HG02678 (cell line): ENCODE data around the gene MYO1E.

Source experiments
- ATAC-seq: cut with Tn5 transposase; IDR thresholded peaks from one replicate; pipeline ENCODE4 v1.9.1; 2021; ENCODE audit warnings: mild to moderate bottlenecking, moderate library complexity; ENCODE audit not compliant: unreplicated experiment

Gene MYO1E

DNA sequence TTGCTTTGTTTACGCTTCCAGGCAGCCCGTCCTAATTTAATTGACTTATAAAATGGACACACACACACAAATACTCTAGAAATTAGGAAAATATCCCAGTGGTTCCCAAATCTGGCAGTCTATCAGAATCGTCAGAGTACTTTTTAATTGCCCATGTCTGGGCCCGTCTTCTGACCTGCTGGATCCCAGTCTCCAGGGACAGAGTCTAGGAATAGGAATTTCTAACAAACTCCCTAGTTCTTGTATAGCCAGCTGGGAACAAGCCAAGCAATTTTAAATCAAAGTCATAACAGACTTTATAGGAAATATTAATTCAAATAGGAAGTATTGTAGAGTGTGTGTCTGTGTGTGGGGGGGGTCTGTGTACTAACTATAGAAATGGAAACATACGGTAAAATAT is 132.6 kb downstream of the MYO1E start:
- no peak for ATAC-seq

DNA sequence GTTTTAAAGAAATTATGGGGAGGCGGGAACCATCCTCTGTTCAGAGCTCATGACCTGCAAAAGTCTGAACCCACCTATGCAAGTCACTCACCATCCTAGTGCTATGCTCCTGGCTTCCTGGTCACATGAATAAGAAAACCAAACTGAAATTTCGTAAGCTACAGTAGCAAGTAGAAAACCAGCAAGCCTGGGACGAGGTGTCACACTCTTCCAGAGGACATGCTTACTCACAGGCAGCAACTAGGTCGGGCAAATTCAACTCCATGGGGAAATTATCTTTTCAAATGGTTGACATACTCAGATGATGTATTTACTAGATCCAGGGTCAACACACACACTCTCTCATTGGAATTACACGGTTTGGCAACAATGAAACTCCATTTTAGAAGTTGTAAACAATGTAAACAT is 134.7 kb downstream of the MYO1E start:
- peak; percentile 56 for ATAC-seq

DNA sequence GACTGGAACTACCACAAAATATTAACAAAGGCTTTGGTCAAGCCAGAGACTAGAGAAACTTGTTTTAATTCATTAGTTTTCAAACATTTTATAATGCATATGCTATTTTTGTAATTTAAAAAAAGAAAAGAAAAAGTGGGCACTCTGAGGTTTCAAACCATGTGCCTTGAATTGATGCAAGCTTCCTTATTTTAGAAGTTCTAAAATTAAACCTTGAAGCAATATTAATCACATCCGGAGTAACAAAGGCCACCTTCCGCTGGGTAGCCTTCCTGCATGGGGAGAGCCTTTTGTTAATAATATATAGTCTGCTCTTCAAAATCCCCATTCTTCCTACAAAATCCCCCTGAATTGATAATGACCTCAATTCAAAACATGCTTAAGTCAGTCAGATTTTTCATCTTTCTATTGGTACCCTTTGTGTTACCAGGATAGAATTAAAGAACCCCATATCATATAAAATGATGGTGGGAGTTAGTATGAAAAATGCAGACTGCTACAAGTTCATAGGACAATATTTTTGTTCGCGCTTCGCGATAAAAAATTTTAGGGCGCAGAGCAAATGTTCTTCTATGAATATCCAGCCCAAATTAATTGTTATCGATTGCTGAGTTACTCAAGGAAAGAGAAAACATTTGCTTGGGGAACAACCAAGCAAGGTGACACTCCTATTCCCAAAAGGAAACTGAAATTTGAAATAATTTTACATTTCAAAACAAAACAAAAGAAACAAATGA is 135.4 kb downstream of the MYO1E start:
- peak; percentile 68 for ATAC-seq

DNA sequence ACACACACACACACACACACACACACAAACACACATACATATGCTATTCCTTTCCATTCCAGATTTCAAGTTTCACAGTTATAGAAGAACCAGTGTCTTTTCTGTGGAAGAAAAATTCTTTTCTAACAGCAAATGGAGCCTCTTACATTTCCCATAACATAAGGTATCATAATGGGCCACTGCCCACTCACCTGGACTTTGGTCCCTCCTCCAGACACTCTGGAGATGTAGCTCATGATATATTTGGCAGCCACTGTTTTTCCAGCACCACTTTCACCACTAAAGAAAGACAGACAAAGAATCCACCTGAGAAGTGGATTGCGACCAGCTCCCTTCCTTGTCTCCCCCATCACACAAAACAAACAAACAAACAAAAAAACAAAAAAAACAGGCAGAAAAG is 136.3 kb downstream of the MYO1E start:
- no peak for ATAC-seq

DNA sequence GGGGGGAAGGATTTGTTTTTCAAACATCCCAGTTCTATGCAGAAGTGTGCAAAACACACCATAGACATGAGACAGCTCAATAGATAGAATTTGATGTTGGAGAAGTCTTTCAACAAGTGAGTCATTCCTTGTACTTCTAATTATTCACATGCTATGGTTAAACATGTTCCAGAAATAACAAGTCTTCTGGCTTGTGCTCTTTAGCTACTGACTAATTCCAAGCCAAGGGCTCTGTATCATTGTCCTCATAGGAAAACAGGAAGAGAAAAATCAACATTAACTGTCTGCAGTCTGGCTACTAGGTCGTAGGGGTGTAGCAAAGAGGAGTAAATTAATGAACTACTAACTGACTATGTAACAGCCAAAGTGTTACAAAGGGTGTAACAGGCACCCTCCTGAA is 140.2 kb downstream of the MYO1E start:
- ATAC-seq, result no peak

DNA sequence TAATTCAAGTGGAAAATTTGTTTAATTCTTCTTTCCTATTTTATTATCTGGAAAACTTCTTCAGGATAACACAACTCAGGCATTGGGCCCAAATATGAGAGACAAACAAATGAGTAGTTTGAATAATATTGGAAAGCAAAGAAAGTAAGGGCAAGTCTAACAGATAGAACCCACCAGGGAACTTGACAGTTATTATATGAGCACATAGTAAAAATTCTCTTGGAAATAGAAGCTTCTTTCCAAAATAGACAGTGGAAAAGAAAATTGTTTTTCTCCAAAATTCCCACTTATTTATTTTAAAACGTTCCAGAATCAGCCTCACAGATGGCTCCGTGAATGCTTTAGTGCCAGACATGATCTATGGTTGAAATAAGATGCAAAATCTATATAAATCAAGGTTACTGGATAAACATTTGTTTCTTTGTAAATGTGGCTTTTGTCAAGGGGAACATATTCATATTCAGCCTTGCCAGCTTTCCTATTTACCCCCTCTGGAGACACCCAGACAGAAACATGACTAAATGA is 142.1 kb downstream of the MYO1E start:
- ATAC-seq, result no peak

DNA sequence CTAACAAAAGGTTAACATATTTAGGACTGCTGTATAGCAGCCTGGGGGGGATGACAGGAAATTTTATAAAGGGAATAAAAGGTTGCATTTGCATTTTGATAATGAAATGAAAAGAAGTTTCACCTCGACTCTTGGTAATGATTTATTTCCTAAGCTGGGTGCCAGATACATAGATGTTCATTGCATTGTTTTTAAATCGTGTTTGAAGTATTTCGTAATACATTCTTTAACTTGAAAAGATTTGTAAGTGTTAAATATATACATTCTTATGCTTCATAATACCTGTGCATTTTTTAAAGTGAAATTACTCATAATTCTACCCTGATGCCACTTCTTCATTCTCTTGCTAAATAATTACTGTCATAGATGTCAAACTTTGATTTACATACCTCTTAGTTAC is 143.2 kb downstream of the MYO1E start:
- ATAC-seq, result no peak

DNA sequence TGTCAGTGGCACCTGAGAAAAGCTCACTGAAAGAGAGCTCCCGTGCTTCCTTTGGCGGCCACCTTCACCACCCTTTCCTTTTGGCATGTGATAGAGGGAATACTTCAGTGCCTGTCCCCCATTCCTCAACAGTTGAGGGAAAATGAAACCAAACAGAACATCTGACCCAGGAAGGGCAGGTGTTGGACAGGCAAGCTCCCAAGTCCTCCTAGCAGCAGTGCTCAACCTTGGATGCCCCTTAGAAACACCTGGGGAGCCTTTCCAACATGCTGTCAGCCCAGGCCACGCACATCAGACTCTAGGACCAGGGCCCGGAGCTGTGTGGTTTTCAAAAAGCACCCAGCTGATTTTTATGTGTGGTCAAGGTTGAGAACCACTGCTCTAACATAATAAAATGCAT is 143.7 kb downstream of the MYO1E start:
- ATAC-seq, result no peak

DNA sequence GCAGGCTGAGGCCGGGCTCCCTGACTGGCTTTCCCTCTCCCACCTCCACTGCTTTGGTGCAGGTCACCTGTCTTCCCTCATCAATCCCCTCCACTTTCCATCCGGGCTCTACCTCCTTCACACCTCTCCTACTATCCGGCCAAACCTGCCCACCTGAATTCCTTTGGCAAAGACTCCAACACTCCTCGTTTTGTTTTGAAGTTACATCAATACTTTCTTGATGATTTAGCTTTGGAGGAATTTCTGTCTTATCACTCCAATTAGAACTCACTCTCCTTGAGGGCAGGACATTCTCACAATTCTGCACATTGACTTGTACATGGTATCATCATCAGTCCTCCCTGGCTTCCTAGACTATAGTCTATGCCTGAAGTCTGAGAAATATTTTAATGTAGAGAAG is 145.7 kb downstream of the MYO1E start:
- ATAC-seq, result no peak

DNA sequence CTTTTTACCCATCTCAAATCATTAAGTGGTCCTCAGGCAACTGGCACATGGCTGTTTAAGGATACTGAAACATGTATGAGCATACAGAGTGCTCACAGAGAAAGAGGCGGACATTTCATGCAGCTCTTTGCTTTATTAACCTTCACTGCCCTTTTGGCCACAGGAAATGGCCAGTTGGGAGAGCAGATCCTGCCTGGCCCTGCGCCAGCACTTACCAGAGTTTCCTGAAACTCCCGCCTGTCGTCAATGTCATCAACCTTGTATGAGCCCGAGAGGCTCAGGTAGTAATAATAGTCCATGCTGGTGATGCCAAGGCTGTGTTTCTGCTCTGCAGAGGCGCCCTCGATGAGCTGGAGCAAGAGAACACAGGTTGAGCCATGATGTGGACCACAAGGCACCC is 148.2 kb downstream of the MYO1E start:
- no peak for ATAC-seq

DNA sequence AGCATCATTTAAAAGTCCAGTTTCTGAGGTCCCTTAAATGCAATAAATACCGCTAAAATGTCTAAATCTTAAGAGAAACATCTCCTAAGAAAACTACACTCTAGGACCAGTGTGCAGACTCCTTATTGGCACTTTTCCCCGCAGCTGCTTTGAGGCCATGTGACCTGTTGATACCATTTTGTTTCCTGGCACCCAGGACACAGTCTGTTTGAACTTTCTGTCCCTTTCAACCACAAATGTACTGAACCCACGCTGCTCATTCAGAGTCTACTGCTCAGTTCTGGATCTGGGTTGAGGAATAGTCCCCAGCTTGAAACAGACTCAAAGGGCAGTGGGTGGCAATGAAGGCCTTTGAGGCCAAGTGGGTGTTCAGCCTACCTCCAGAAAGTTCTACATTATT is 148.9 kb downstream of the MYO1E start:
- ATAC-seq, result no peak

DNA sequence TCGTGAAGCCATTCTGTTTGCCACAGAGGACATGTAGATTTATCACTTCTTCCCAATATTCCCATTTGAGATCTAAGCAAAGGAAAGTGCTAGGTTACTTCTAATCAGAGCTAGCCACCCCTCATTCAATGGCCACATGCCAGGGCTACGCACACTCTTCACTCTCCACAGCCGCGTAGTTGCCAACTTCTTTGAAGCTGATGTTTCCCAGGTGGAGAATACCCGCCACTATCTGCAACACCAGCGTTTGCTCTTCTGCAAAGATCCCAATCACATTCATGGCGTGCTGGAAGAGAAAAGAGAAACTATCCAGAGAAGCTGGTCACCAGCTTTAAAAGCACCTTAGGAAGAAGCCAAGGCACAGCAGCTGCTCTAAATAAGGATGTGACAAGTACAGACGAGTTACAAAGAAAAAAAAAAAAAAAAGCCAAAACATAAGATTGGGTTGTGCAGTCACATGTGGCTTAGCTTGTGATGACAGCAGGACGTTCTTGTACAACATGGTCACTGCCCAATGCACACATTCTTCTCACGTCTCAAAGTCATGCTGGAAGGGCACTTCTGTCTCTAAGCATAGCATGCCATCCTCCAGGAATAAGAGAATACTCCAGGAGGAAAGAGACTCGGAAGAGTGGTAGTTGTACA is 149.6 kb downstream of the MYO1E start:
- no peak for ATAC-seq

DNA sequence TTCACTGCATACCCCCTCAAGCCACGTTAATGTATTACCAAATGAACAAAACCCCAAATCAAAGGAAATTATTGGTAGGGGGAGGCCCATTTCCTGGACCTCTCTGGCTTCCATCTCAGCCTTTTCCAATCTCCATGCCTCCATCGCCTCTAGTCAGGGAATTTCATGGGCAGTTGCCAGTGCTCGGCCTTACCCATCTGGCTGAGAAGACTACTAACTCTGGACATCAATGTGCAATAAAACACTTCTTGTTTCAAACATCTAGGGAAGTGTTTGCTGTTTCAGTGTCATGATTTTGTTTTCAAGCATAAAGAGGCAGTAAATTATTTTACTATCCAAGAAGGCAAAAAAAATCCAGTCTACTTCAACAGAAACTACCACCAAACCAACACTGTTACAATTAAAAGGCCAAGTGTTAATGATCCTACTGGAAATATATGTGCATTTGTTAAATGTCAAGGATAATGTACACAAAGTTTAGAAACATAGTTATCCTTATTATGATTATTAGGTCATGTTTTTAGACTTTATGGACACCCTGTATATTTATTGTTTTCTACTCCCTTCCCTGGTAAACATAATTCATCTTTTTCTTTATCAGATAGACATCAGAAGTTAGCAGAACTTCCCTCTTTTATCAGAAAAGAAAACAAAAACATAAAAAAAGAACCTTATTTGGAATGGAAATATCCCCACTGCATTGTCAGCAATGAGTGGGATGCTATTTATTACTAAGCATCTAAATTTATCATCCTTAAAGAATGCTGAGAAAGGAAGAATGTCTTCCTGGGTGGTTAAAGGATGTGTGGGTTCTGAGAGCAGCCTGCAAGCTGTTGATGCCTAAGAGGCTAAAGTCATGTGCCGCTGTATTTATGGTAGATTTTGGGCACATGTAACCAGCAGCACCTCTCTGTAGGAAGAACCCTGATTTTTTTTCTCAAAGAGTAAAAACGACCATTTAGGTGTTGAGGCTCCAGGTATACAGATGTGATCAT is 150.9 kb downstream of the MYO1E start:
- no peak for ATAC-seq

DNA sequence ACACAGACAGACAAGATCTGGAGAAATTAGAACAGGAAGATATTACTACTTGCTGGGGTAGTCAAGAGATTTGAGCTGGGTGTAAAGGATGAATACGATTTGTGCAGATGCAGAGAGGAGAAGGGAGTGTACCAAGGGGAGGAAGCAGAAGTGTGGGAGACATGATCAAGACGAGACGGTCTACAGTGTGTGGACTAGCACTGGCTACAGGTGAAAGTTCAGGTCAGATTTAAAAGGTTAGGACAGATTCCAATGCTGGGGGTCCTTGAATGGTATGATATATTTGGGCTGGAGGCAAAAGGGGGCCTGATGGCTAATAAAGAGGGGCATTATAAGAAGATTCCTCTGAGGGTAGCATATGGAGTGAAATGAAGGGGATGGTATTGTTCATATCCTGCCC is 154.0 kb downstream of the MYO1E start:
- ATAC-seq, result no peak

DNA sequence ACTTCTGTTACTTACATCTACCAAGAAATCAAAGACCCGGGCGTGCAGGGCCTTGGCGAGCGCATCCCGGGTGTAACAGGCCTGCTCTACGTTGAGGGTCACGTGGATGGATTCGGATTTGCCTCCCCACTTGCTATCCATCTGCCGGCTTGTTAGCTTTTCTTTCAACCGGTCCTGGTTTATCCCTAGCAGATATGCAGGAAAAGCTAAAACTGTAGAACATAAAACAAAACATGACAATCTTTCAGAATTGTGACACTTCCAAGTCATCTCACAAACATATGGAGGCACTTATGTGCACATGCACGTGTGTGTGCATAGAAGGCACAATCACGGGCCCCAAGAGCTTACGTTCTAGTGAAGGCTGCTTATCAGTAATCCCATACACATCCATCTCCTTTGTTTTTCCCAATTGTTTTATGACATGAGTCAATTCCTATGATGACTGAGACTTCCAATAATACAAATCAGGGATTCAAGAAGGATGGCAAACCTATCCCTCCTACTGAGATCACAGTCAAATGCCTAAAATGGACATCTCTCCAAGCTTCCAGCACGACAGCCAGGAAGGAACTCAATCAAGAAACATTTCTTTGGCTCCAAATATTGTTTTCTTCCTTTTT is 154.7 kb downstream of the MYO1E start:
- no peak for ATAC-seq

DNA sequence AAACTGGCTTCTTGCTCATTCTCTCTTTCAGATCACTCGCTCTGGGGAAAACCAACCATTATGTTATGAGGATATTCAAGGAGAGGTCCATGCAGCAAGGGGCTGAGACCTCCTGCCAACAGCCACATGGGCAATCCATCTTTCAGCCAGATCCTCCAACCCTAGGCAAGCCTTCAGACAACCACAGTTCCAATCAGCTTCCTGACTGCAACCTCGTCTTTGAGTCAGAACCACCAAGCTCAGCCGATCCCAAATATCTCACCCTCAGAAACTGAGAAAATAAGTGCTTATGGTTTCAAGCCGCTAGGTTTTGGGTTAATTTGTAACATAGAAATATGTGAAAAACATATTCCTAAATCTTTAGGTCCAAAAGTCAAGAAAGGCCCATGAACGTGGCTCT is 155.8 kb downstream of the MYO1E start:
- no peak for ATAC-seq

DNA sequence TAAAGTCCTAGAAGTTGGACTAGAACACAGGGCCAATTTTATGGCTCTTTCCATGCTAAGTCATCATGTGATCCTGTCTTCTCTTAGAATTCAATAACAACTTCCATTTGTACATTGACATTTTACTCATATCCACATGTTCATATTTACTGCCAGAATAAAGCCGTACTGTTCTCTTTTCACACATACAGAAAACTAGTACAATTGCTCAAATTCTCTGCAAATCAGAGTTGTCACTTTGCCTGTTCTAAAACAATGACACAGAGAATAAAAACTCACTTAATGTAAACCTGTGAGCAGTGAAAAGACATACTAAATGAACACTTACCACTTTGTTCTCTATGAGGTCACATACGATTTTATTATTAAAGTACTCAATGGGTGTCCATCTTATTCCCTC is 162.5 kb downstream of the MYO1E start:
- ATAC-seq, result no peak

DNA sequence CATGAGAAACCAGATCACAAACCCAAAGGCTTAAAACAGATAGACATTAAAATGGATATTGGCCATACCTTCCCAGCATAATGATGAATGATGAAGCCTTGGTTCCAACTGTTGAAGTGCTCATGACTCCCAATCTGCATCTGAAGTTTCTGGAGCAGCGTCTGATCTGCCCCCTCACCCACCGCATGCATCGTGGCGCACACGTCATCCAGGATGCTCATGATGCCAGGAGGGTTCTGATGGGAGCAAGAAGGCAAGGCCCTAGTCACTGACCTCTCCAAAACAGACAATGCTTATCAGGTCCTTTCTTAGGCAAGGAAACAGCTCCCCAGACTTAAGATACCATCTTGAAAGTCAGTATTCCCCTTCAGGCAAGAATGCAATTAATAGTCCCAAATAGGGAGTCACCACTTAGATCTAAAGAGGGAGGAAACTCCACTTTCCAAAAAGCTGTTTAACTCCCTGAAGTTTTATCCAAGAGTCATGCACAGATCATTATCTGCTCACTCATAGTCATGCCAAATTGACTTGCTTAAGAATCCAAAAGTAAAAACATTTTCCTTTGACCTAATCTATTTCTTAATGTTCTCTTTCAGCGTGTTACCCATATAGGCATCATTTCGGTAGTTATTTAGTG is 163.9 kb downstream of the MYO1E start:
- no peak for ATAC-seq

DNA sequence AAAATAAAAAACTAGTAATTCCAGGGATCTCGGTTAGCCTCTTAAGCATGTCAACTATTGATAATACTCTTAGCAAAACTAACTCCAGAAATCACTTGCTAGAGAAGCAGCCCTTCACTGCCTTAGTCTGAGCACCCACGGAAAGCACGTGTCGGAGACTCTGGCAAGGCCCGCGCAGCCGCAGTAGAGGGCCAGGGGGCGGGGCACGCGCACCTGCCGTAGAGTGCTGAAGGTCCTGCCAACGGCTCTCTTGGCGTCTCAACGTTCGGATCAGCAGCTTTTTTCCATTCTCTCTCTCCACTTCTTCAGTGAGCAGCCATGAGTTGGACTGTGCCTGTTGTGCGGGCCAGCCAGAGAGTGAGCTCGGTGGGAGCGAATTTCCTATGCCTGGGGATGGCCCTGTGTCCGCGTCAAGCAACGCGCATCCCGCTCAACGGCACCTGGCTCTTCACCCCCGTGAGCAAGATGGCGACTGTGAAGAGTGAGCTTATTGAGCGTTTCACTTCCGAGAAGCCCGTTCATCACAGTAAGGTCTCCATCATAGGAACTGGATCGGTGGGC is 166.0 kb downstream of the MYO1E start, which contains the start of gene LDHAL6B:
Gene LDHAL6B, plus strand, starts transcription at position 221 of the 561 bp plus-strand sequence. Its CDS starts 98 bp downstream, at position 319.
- no peak for ATAC-seq
